ENCODE results near the gene KCND3. TPM values are rescaled to one million over a fixed set of nuclear protein-coding genes. Genes with fewer than 3 reads are reported as not detected.

The KCND3 gene
- total and polyA plus RNA-seq, 7 experiments from 2014 or later, result 0.05 to 0.17 TPM; not detected in 5

GRCh38 chr1:111911061-111911460 lies 78.4 kb downstream of the KCND3 start:
- peaks cover 0 to 24% (median 12%) of the 10 kb centered on the region in 11 donors for H3K9me3 Mint-ChIP-seq
- intact Hi-C loops (cut with micrococcal nuclease), result no loop called here
- Histone ChIP-seq H3K27me3 (ENCODE audit: control insufficient read depth in 2 of 2, insufficient read depth in 2 of 2, low read length in 2 of 2) (no peaks in the 10 kb centered on the region), H3K4me3 (ENCODE audit: low read length) (no peak overlapping the region), H3K27ac (ENCODE audit: low read depth, low read length) (no peak overlapping the region), H3K4me1 (ENCODE audit: control insufficient read depth in 2 of 2, insufficient read depth in 2 of 2, low read length in 2 of 2) (no peaks in the 10 kb centered on the region), H3K9me3 (ENCODE audit: control insufficient read depth in 2 of 3, low read length in 3 of 3) (no peaks in the 10 kb centered on the region), H3K36me3 (ENCODE audit: control insufficient read depth in 2 of 3, insufficient read depth in 3 of 3, low read length in 3 of 3) (no peaks in the 10 kb centered on the region)
- CTCF ChIA-PET, result no interaction called here
- POLR2A ChIA-PET, result no interaction called here
- H3K4me3 Mint-ChIP-seq, result no peak overlapping the region
- H3K36me3 Mint-ChIP-seq, result peaks cover 0 to 6% (median 0%) of the 10 kb centered on the region in 5 donors
- ATAC-seq (no peak), DNase-seq (no peak)
- H3K27me3 Mint-ChIP-seq, result peaks cover 30 to 63% (median 45%) of the 10 kb centered on the region in 5 donors
- H3K27ac Mint-ChIP-seq, result no peak overlapping the region
- H3K4me1 Mint-ChIP-seq, result no peaks in the 10 kb centered on the region

DNA sequence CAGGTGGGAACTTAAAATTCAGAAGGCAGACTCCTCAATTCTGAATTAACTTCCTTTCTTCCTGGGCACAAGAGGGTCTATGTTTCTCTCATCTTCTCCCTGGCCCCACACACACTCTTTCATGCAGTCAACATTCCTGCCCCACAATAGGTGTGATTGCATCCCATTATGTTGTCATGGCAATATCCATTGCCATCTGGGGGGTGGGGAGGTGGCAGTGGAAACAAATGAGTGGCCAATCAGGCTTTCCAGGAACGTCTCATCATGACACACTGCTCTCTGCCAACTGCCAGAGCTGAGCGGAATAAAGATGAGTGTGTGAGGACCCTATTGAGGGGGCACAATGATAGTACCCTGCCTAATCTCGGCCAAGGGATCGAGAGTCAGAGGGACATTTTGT lies 80.4 kb downstream of the KCND3 start:
- Histone ChIP-seq H3K27me3 (ENCODE audit: control insufficient read depth in 2 of 2, insufficient read depth in 2 of 2, low read length in 2 of 2) (no peaks in the 10 kb centered on the region), H3K9me3 (ENCODE audit: control insufficient read depth in 2 of 3, low read length in 3 of 3) (no peaks in the 10 kb centered on the region), H3K27ac (ENCODE audit: low read depth, low read length) (no peak overlapping the region), H3K4me3 (ENCODE audit: low read length) (no peak overlapping the region), H3K36me3 (ENCODE audit: control insufficient read depth in 2 of 3, insufficient read depth in 3 of 3, low read length in 3 of 3) (no peaks in the 10 kb centered on the region), H3K4me1 (ENCODE audit: control insufficient read depth in 2 of 2, insufficient read depth in 2 of 2, low read length in 2 of 2) (no peaks in the 10 kb centered on the region)
- Mint-ChIP-seq H3K27ac (no peak overlapping the region), H3K9me3 (peaks cover 0 to 12% (median 5%) of the 10 kb centered on the region in 11 donors), H3K27me3 (peaks cover 21 to 55% (median 34%) of the 10 kb centered on the region in 5 donors), H3K4me3 (no peak overlapping the region), H3K4me1 (peaks cover 0 to 4% (median 0%) of the 10 kb centered on the region in 7 donors), H3K36me3 (peaks cover 0 to 6% (median 0%) of the 10 kb centered on the region in 5 donors)
- DNase-seq (no peak), ATAC-seq (no peak)
- ChIA-PET POLR2A (no interaction called here), CTCF (no interaction called here)
- intact Hi-C loops (cut with micrococcal nuclease), result no loop called here

- intact Hi-C loops (cut with micrococcal nuclease), result no loop called here
- H3K36me3 Mint-ChIP-seq, result peaks cover 0 to under 1% (median 0%) of the 10 kb centered on the region in 5 donors
- POLR2A ChIA-PET, result no interaction called here
- Histone ChIP-seq H3K36me3 (ENCODE audit: control insufficient read depth in 2 of 3, insufficient read depth in 3 of 3, low read length in 3 of 3) (no peaks in the 10 kb centered on the region), H3K27me3 (ENCODE audit: control insufficient read depth in 2 of 2, insufficient read depth in 2 of 2, low read length in 2 of 2) (no peaks in the 10 kb centered on the region), H3K4me1 (ENCODE audit: control insufficient read depth in 2 of 2, insufficient read depth in 2 of 2, low read length in 2 of 2) (no peaks in the 10 kb centered on the region), H3K9me3 (ENCODE audit: control insufficient read depth in 2 of 3, low read length in 3 of 3) (no peaks in the 10 kb centered on the region), H3K4me3 (ENCODE audit: low read length) (no peak overlapping the region), H3K27ac (ENCODE audit: low read depth, low read length) (no peak overlapping the region)
- H3K27me3 Mint-ChIP-seq, result peaks cover 15 to 53% (median 34%) of the 10 kb centered on the region in 5 donors
- peaks cover 0 to 3% (median 0%) of the 10 kb centered on the region in 11 donors for H3K9me3 Mint-ChIP-seq
- CTCF ChIA-PET, result no interaction called here
- no peak overlapping the region for H3K27ac Mint-ChIP-seq
- H3K4me1 Mint-ChIP-seq, result peaks cover 0 to 4% (median 0%) of the 10 kb centered on the region in 7 donors
- no peak overlapping the region for H3K4me3 Mint-ChIP-seq
- ATAC-seq, result no peak
- DNase-seq, result no peak
These were observed 81.4 kb downstream of the KCND3 start for GRCh38 chr1:111908011-111908621.

DNA sequence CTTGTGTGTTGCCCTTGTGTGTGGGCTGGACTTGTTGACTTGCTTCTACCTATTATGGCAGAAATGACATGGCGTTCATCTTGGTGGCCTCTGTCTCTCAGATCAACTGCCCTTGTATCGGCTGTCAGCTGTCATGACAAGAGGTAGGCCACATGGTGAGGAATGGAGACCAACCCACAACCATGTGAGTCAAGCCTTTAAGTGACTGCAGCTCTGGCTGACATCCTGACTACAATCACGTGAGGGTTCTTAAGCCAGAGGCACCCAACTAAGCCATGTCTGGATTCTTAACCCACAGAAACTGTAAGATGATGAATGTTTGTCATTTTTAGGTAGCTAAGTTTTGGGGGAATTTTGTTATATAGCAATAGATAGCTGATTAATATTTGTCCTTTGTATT lies 82.1 kb downstream of the KCND3 start:
- Histone ChIP-seq H3K4me3 (ENCODE audit: low read length) (no peak overlapping the region), H3K4me1 (ENCODE audit: control insufficient read depth in 2 of 2, insufficient read depth in 2 of 2, low read length in 2 of 2) (no peaks in the 10 kb centered on the region), H3K9me3 (ENCODE audit: control insufficient read depth in 2 of 3, low read length in 3 of 3) (no peaks in the 10 kb centered on the region), H3K27me3 (ENCODE audit: control insufficient read depth in 2 of 2, insufficient read depth in 2 of 2, low read length in 2 of 2) (no peaks in the 10 kb centered on the region), H3K36me3 (ENCODE audit: control insufficient read depth in 2 of 3, insufficient read depth in 3 of 3, low read length in 3 of 3) (no peaks in the 10 kb centered on the region), H3K27ac (ENCODE audit: low read depth, low read length) (no peak overlapping the region)
- no peak overlapping the region for H3K4me3 Mint-ChIP-seq
- ChIA-PET POLR2A (no interaction called here), CTCF (no interaction called here)
- no peak for DNase-seq
- H3K27ac Mint-ChIP-seq, result no peak overlapping the region
- peaks cover 0 to 4% (median 0%) of the 10 kb centered on the region in 7 donors for H3K4me1 Mint-ChIP-seq
- no peak for ATAC-seq
- intact Hi-C loops (cut with micrococcal nuclease), result no loop called here
- H3K27me3 Mint-ChIP-seq, result peaks cover 14 to 53% (median 34%) of the 10 kb centered on the region in 5 donors
- H3K9me3 Mint-ChIP-seq, result peaks cover 0 to 3% (median 0%) of the 10 kb centered on the region in 11 donors
- H3K36me3 Mint-ChIP-seq, result no peaks in the 10 kb centered on the region

DNA sequence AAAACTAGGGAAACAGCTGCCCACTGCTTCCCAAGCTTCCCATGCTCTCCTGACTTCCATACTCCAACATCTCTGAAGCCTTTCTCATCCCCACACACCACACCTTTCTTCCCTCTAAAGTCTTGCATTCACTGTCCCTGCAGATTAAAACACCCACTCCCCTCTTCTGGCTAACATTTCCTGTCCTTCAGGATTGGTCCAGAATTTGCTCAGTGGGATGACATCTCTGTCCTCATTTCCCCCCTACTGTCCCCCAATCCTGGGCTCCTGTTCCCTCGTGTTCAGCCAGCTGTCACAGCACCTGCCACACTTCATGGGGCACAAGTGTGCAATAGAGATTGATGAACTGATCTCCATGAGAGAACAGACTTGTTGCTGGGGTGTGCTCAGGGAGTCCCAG lies 82.7 kb downstream of the KCND3 start:
- H3K4me3 ChIP-seq (ENCODE audit: low read length), result no peak overlapping the region
- H3K27ac ChIP-seq (ENCODE audit: low read depth, low read length), result no peak overlapping the region
- ChIA-PET CTCF (no interaction called here), POLR2A (no interaction called here)
- intact Hi-C loops (cut with micrococcal nuclease), result no loop called here
- no peak overlapping the region for H3K4me3 Mint-ChIP-seq
- DNase-seq, result no peak
- peaks cover 0 to 3% (median 0%) of the 10 kb centered on the region in 11 donors for H3K9me3 Mint-ChIP-seq
- peaks cover 14 to 53% (median 34%) of the 10 kb centered on the region in 5 donors for H3K27me3 Mint-ChIP-seq
- H3K4me1 Mint-ChIP-seq, result peaks cover 0 to 4% (median 0%) of the 10 kb centered on the region in 7 donors
- no peaks in the 10 kb centered on the region for H3K36me3 ChIP-seq (ENCODE audit: control insufficient read depth in 2 of 3, insufficient read depth in 3 of 3, low read length in 3 of 3)
- H3K36me3 Mint-ChIP-seq, result no peaks in the 10 kb centered on the region
- ATAC-seq, result no peak
- no peaks in the 10 kb centered on the region for H3K4me1 ChIP-seq (ENCODE audit: control insufficient read depth in 2 of 2, insufficient read depth in 2 of 2, low read length in 2 of 2)
- H3K9me3 ChIP-seq (ENCODE audit: control insufficient read depth in 2 of 3, low read length in 3 of 3), result no peaks in the 10 kb centered on the region
- H3K27ac Mint-ChIP-seq, result no peak overlapping the region
- no peaks in the 10 kb centered on the region for H3K27me3 ChIP-seq (ENCODE audit: control insufficient read depth in 2 of 2, insufficient read depth in 2 of 2, low read length in 2 of 2)

DNA sequence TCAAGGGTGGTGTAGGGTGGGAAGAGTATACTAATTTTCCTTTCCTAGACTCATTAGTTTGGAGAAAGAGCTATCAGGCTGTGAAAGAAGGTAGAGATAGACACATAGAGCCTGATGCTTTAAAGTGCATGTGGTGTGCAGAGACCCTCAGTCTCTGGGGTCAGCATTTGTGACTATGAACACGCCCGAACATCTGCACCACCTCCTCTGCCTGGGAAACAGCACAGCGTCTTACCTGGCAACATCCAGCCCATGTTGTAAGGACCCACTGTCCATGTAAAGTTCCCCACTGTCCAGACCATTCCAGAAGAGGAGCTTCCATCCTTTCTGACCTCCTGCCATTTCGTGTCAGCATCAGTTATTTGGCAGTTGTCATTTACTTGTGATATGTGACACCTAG lies 83.4 kb downstream of the KCND3 start:
- Histone ChIP-seq H3K27me3 (ENCODE audit: control insufficient read depth in 2 of 2, insufficient read depth in 2 of 2, low read length in 2 of 2) (no peaks in the 10 kb centered on the region), H3K27ac (ENCODE audit: low read depth, low read length) (no peak overlapping the region), H3K4me1 (ENCODE audit: control insufficient read depth in 2 of 2, insufficient read depth in 2 of 2, low read length in 2 of 2) (no peaks in the 10 kb centered on the region), H3K36me3 (ENCODE audit: control insufficient read depth in 2 of 3, insufficient read depth in 3 of 3, low read length in 3 of 3) (no peaks in the 10 kb centered on the region), H3K4me3 (ENCODE audit: low read length) (no peak overlapping the region), H3K9me3 (ENCODE audit: control insufficient read depth in 2 of 3, low read length in 3 of 3) (no peaks in the 10 kb centered on the region)
- Mint-ChIP-seq H3K4me3 (no peak overlapping the region), H3K4me1 (peaks cover 0 to 4% (median 0%) of the 10 kb centered on the region in 7 donors), H3K9me3 (peaks cover 0 to 3% (median 0%) of the 10 kb centered on the region in 11 donors), H3K36me3 (no peaks in the 10 kb centered on the region), H3K27me3 (peaks cover 14 to 50% (median 36%) of the 10 kb centered on the region in 5 donors), H3K27ac (no peak overlapping the region)
- POLR2A ChIA-PET, result no interaction called here
- intact Hi-C loops (cut with micrococcal nuclease), result no loop called here
- DNase-seq (no peak), ATAC-seq (no peak)
- CTCF ChIA-PET, result no interaction called here

Data from naive thymus-derived CD4-positive, alpha-beta T cell (primary cell).